ENCODE measurements around the gene MAML2.

Gene MAML2

DNA sequence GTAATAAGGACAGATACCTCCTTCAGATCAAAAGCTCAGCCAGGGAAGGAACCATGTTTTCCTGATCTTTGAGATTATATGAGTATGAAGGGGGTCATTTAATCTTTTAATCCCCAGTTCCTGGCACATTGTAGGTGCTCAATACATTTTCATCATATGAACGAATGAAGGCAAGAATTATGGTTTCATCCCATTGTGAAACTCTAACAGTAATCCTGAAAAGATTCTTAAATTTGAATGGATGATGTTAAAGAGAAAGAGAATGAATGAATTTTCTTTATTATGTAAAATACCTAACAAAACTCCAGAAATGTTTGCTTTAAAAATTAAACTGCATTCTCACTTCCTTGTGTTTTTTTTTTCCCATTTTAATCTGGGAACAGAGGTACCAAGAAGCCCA, 256.9 kb downstream of the MAML2 start:
- DNase-seq: no peak

DNA sequence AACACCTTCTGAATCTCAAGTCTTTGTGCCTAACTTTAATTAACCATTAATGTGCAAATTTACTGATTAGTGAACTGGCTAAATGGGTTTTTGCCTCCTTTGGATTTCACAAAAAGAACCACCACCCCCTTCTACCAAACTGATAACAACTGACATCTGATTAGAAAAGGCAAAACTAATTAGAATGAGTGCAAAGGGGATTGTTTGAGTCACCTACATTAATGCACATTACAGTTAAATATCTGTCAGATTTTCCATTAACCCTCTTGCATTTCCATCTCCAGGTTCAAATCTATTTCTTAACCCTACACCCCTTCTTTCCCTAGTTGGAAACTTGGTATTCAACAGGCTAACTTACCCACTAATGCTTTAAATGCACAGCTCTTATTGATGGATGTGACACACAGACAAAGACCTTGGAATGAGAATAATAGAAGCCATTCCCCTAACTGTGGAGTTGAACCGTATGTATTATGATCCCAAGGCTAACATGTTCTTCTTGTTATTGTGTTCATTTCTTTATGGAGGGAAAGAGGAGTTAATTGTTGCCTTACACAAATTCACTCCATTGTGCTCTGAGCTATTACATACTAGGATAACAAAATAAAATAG, 257.6 kb downstream of the MAML2 start:
- no peak for DNase-seq

DNA sequence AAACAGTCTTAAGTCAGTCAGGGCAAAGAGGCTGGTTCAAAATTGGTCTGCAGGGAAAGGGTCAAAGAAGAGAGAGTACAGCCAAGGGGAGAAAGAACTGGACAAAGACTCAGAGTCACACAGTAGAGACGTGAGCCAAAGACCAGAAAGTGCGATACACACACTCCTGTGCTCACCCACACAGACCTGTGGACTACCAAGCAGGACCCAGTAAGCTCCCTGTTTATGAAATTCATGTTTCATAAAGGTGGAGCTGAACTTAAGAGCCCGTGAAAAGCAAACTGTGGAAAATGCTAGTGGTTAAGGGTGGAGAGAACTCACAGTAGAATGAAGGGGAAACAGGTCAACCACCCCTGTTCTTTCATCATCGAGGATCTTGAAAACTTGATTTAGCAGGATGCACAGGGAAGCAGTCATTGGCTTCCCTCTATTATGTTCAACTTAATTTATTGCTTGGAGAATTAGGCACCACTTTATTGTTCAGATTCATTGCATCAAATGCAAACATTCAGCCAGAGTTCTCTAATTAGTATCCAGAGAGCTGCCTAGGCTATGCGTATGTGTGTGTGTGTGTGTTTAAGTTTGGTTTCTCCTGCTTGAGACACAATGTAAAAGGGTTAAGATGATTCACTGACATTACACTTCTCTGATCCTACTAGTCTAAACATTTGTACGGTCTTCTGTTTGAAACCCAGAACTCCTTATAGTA, 258.2 kb downstream of the MAML2 start:
- no peak for DNase-seq

DNA sequence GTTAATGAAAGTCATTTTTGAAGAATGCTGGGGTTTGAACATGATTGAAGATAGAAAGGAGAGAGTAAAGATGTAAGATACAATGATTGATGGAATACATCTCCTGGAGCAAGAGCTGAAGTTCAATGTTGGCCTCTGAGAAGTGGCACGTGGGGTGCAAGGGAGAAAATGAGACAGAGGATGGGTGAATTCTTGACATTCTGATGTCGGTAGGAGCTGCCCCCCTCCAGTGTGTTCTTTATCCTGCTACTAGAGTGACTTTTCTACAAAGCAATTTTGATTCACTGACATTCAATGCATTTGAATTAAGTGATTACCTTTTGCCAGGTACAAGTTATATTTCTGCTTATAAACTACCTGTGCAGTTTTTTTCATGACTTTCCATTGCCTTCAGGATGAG, 260.1 kb downstream of the MAML2 start:
- no peak for DNase-seq

DNA sequence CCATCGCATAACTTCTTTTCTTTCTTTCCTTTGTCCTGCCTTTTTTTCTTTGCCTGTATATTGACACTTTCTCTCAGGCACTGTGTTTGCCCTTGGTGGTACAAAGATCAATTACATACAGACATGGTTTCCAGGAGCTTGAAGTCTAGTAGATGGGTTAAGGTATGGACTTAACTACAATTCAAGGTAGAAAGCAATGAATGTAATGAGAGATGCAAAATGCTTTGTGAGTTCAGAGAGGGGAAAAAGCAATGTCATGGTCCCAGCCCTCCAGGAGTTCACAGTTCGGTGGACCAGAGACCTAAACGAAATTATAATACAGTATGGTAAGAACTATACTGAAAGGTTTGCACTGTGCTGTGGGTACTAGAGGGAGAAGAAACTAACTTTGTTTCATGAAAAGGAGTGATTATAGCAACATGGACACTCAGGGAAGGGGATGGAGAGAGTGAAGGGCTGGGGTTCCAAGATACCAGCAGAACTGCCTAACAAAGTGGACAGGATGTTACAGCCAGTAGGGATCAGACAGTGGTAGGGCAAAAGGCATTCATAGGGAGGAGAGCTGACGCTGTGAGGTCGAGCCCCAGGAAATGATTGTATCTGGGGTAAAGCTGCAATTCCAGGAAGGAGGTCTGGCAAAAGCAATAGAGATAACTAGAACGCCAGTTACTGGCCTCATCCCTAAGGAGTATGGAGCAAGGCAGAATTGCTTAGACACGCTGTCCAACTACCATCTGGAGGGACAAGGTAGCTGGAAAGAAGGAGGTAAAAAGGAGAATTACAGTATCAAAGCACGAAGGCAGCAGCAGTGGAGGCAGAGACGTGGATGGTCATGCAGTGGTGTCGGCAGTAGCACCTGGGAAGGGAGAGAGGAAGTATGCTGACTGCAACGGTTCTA, 260.7 kb downstream of the MAML2 start:
- DNase-seq: no peak

DNA sequence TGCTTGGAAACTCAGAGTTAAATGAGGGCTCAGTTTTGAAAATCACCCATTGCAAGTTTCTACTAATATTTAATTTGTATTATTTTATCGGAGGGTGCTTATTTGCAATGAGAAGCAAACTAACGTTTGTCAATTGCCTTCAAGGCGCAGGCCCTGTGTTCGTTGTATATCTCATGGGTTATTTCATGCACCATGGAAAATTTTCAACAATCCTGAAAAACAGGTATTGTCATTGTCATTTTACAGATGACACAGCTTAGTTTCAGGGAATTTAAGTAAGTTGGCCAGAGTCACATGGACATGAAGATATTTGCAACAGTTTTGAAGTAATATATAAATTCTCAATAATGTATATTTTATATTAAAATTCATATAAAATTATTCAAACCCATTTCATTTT, 261.4 kb downstream of the MAML2 start:
- no peak for DNase-seq

DNA sequence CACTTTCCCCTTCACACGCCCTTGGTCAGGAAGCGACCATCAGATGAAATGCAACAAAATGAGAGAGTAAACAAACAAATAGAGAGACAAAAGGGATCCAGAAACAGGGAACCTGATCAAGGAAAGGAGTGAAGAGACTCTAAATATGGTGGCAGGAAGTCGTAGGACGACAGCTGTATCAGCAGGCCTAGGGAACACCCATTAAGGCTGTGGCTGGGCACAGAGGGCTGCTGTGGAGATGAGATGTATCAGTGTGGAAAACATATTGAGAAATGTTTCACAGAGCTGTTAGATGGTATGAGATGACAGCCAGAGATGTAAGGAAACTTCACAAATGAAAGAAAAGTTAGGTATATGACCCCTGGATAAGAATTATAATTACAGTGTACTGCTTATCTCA, 263.3 kb downstream of the MAML2 start:
- DNase-seq: no peak

DNA sequence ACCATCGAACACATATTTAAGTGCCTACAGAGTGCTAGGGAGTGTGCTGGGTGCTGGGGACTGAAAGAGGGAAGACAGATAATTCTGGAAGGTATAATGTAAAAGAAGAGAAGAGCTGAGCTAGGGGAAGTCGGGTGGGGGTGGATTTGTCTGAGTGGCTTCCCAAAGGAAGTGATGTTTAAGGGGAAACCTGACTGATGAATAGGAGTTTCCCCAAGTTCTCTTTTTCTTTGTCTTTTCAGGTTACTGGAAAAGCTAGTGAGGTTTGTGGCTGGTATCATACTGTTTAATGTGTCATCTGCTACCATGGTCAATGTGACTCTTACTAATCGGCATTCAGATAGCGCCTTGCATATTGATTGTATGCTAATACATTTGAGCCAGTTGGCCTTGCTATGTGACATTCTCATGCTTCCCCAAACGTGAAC, 267.4 kb downstream of the MAML2 start:
- no peak for DNase-seq

DNA sequence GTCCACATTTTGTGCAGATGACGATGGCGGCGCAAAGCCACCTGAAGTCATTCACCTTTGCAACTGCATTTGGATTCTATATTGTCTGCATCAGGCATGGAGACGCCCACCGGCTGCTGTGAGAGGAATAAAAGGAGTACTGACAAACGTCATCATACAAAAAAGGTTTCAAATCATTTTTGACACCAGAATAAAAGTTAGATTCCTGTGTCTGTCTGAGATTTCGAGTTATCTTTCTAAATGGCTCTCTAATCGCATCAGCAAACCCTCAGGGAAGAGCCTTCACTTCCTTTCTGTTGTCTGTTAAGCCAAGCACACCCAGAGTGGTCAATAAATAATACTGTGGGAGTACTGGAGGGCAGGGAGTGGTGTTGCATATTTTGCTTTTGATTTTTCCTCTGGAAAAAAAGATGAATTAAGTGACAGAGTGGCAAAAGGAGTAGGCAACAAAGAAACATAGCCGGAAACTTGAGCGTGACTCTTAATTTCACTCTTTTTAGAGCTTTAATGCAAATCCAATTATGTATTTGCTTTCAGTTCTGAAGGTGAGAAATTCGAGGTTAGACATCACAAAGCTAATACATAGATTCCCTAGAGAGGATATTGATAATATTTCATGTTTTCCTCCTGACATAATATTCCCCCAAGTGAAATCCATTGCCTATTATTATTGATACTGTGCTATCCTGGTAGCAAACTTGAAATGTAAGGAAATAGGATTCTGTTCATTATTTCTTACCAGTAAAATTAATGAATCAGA, 268.3 kb downstream of the MAML2 start:
- DNase-seq: no peak

DNA sequence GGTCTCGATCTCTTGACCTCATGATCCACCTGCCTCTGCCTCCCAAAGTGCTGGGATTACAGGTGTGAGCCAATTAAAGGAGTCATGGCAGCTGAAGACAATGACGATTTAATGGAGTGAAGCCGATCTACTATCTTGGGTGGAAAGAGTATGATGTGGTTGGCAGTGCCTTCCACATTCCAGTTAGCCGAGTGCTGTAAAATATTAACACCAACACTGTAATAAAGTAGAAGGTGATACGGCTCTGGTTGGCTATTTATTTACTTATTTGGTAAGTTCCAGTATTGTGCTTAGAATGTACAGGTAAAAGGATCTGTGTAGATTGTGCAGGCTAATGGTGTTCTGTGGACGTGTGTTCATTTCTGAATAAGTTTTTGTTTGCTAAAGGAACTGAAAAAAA, 269.5 kb downstream of the MAML2 start:
- DNase-seq: no peak

DNA sequence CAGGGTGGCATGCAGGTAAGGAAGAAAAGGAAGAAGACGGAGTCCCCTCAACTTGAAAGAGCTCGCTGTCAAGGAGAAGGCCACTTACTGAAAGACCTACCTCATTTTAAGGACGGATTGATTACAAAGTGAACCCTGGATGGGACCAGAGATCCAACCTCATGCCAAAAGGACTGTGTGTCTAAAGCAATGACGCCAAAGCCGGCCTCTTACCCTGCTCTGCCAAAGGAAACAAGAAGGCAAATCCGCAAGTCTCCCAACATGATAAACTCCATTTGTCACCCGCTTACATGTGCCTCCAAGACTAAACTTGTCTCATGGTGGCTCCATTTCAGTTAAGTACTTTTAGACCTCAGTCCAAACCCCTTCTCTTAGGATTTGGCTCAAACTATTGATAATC, 270.4 kb downstream of the MAML2 start:
- DNase-seq: no peak

DNA sequence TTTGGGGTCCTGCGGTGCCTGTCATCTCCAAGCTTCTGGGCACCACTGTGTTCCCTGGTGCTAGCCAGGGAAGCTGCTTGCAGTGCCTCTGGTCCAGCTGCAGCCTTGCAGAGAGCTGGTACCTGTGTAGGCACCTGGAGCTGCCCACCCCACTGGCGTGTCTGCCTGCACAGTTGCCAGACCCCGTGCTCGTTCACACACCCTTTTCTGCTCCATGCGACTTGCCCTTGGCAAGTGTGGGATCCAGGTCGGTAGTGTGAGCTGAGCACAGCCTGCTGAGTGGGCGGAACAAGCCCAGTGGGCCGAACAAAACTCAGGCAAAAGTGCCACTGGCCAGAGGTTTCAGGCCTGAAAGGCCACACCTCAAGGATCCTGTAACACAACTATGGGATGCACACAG, 272.5 kb downstream of the MAML2 start:
- DNase-seq: no peak

DNA sequence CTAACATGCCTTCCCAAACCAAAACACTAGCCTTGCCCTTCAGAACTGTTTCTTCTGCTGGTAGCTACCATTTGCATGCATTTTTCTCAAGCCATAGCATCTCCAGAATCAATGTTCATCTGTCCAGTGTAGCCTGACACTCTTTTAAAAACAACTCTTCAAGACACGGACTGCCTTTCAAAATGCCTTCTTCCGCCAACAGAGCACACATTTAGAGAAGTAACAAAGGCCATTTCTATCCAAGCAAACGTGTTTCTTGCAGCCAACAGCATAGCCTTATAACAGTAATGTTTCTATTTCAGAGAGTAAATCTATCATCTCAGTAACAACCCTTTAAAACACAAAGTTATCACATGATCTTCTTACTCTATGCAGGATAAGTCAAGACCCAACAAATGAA, 275.8 kb downstream of the MAML2 start:
- DNase-seq: no peak

DNA sequence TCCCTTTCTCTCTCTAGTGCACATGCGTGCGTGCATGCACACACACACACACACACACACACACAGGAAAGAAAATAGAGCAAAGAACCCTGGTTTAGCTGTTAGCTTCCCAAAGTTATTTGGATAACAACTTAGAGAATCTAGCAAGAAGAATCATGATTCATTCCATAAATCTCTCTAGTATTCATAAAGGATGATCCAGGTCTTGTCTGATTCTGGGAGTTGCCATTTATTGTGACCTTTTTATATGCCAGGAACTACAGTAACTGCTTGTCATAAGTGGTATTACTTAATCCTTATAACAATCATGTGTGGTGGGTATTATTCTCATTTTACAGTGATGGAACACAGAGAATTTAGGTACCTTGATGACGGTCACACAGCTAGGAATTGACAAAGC, 277.6 kb downstream of the MAML2 start:
- no peak for DNase-seq

DNA sequence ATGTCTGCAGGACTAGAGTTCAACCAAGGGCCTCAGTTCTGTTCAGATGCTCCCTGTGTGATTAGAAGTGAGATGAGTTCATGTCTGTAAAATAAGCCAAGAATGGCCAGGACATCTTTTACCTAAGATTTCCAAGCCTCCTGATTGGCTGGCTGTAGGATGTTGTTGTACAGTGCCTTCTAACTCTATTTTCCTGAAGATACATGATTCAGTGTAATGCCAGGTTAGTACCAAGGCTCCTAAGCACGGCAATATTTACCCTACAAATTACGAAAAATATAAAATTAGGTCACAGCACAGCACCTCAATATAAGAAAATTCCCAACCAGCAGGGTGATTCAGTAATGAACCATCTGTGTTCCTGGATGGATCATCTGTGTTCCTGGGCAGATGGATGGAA, 279.1 kb downstream of the MAML2 start:
- DNase-seq: no peak

DNA sequence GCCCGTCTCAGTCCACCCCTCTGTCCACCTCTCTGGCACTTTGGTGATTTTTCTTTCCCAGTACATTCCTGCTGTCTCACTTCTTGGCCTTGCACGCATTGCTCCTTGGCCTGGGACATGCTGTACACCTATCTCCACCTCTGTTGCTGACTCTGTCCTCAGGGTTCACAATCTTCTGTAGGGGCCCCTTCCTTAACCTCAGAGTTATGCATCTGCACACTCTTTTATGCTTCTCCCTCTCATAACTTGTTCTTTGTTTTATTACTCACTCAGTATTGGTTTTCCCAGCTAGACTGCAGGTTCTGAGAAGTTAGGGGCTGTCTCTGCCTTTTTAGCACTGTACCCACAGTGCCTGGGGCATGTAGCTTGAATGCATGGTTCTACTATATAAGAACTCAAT, 279.9 kb downstream of the MAML2 start:
- DNase-seq: no peak

DNA sequence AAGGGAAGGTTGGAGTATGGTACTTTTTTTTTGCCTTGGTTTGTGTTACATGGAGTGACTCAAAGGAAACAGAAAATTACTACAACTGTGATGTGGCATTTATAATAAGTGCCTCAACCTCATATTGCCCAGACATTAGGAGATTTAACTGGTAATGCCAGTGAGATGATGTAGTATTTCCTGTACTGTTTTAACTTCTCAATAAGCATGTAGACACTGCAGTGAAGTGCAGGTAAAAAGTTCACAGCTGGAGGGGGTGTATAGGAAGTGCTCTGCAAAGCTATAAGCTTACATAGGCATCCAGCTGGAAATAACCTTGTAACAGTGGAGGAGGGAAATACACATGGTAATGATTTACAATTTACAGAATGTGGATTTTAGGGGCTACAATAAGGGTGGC, 280.9 kb downstream of the MAML2 start:
- no peak for DNase-seq

DNA sequence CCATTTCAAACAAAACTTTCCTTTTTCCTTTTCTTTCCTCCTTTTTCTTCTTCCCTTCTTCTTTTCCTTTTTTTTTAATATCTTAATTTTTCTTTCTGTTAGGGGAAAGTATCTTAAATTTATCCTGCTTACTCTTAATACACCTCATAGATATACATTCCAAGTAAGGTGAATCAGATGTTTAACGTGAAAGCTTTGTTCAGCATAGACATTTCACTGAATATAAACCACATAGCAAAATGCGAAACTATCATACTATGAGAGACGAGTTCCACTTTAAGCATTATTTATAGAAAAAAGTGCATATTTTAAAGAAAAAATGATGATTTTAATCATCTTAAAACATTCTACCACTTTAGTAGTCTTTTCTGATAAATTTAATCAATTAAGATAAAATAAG, 281.3 kb downstream of the MAML2 start:
- DNase-seq: no peak

DNA sequence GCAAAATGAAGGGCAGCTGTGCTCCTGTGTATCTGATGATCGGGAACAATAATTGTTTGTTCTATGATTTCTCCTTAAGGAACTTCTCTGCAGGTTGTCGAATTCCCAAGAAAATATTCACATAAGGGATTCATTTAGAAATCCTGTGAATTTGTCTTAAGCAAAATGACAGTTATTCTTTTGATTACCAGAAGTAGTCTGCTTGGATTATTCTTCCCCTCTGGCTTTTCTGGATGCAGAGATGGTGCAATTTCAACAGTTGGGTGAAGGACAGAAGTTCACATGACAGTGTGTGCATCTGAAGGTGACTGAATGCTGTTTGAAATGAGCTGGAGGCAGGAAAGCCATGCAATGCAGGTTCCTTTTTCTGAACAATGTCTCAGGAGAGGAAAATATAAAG, 281.9 kb downstream of the MAML2 start:
- no peak for DNase-seq

DNA sequence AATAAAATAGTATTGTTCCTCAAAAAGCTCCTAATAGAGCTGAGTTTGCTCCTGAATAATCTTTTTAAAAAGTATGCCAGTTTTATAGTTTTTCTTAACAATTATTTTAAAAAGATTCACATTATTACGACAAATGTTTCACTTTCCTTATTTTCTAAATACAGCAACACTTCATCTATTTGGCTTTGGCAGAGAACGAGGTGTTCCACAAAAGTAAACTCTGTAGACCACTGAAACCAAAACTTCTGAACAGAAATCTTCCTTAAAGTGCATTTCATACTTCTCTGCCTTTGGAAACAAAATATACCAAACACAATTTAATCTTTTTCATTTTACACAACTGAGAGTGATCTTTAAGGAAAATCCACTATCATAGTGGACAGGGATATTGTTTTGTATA, 285.5 kb downstream of the MAML2 start:
- DNase-seq: no peak

DNA sequence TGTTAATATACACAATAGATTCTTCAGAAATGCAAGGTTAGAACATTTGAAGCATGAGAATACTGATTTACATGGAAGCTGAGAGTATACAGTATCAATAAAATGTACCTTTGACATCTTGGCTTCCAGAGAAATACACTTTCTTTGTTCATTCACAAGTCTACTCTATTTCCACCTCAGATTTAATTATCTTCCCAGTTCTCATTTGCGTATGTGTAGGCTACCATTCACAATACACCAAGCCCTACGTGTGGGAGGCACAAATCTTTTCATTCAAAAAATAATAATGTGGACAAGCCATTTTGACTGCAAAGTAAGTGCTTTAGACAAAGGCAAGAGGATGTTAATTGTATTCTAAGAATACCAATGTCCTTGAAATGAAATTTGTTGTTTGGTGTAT, 286.4 kb downstream of the MAML2 start:
- DNase-seq: no peak

DNA sequence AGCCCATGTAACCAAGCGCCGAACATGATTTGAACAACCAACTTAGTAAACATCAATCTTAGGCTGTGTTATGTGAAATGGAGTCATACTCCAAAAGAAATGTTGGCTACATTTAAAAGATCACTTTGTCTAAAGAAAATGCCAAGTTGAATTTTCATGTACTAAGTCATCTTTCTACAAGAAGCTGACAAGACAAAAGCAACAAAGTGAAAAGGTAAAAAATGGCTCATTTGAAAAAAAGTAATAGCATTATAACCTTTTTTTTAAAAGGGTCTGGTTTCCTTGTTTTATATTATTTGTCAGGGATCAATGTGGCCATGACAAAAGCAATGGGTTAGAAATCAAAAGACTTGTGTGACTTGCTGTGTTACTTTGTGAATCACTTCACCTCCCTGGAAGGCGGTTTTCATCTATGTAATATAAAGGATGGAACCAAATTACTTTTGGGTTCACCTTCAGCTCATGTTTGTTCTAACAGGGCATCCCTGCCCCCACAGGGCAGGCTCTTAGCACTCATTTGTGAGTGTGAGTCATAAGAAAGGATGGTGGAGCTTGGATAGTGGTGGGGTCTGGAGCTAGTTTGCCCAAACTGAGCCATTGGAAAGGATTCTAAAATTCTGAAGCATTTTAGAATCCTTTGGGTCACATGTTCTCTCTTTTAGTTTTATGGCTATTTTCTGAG, 287.1 kb downstream of the MAML2 start:
- no peak for DNase-seq

Measured in effector CD8-positive, alpha-beta T cell (primary cell).